Left lung (tissue), 10 donors: ENCODE data around the gene RNF144A. TPM values are rescaled to one million over a fixed set of nuclear protein-coding genes. Genes with fewer than 3 reads are reported as not detected.

Experiments
- ATAC-seq: fragments of 200-7000 bp; cut with Tn5 transposase; one replicate; pipeline ENCODE4 v1.9.1; 2020; ENCODE audit warnings: moderate library complexity
- DNase-seq, 4 donors: peaks; one replicate each; pipeline ENCODE4 v3.0.0-alpha.2; 2013 to 2020
- H3K27ac ChIP-seq, 2 donors: fragments of 200-600 bp; sonication (generic) in 1 of 2; one replicate each; pipeline versions ENCODE4 v1.5.0 to v1.8.0; 2020 to 2021
- H3K27me3 ChIP-seq, 2 donors: fragments of 200-600 bp; sonication (generic) in 1 of 2; one replicate each; pipeline versions ENCODE4 v1.5.0 to v1.8.0; 2020 to 2021
- H3K36me3 ChIP-seq, 2 donors: fragments of 200-600 bp; sonication (generic) in 1 of 2; one replicate each; pipeline versions ENCODE4 v1.5.0 to v1.8.0; 2020 to 2021
- H3K4me1 ChIP-seq, 2 donors: fragments of 200-600 bp; one replicate each; pipeline ENCODE4 v1.8.0; 2021
- H3K4me3 ChIP-seq, 2 donors: fragments of 200-600 bp; sonication (generic) in 1 of 2; one replicate each; pipeline versions ENCODE4 v1.5.0 to v1.8.0; 2020 to 2021; ENCODE audit warnings: mild to moderate bottlenecking in 1 of 2
- H3K9me3 ChIP-seq, 2 donors: fragments of 200-600 bp; sonication (generic) in 1 of 2; one replicate each; pipeline versions ENCODE4 v1.5.0 to v1.8.0; 2020 to 2021
- intact Hi-C, 2 donors: fragments of 100-400 bp; cut with DNase I; formaldehyde crosslinking; loops; one replicate each; pipeline versions ENCODE4 v1.11.2 to v1.14.2; 2022
- polyA plus RNA-seq, 6 donors: library from polyadenylated mRNA; unstranded; fragments of 120-200 nt; gene quantifications; one replicate each; pipeline ENCODE4 v1.2.1, GENCODE V29; 2013; ENCODE audit not compliant: insufficient read length in 6 of 6
- total RNA-seq, 2 donors: library from RNA; stranded (reverse); fragmentation: NEBNext Ultra II Directional; extraction: Animal tissue kit (Norgen Biotek cat#: 25700); gene quantifications; one replicate each; pipeline ENCODE4 v1.2.1, GENCODE V29; 2021
- TF ChIP-seq, protein P1 (sequence below), 2 donors: fragments of 200-600 bp; sonication (generic) in 1 of 2; IDR thresholded peaks; one replicate each; pipeline versions ENCODE4 v1.5.0 to v1.8.0; 2021; ENCODE audit warnings: antibody characterized with exemption in 2 of 2
- donor health status: DM: no; HTN: yes; CAD: no.
- donor health status: DM: no; HTN: no; CAD: no.

Gene RNF144A
- total and polyA plus RNA-seq, 8 donors = 9.9 to 36.5 (median 30.7) TPM

DNA sequence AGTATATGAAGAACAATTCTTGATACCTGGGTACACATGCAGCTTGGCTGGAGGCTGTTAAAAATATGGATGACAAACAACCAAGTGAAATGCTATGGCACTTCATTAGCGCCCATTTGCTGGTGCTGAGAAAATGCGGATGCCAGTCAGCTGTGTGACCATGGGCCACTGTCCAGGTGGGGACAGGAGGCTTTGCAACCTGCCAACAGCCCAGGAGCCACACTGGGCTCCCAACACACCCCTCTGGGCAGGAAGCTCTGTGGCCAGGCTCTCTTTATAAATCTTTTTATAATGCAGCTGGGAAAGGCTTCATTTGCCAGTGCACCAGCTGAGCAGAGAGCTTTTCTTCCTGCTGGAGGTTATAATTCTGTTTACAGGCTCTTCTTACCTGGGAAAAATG lies 19.9 kb downstream of the RNF144A start:
- DNase-seq = no peak
- no peaks in the 10 kb centered on the region for H3K36me3 ChIP-seq
- H3K9me3 ChIP-seq = no peaks in the 10 kb centered on the region
- intact Hi-C loops = no loop called here
- peaks cover 0 to 22% of the 10 kb centered on the region in 2 donors for H3K4me1 ChIP-seq
- TF ChIP-seq, protein P1, sequence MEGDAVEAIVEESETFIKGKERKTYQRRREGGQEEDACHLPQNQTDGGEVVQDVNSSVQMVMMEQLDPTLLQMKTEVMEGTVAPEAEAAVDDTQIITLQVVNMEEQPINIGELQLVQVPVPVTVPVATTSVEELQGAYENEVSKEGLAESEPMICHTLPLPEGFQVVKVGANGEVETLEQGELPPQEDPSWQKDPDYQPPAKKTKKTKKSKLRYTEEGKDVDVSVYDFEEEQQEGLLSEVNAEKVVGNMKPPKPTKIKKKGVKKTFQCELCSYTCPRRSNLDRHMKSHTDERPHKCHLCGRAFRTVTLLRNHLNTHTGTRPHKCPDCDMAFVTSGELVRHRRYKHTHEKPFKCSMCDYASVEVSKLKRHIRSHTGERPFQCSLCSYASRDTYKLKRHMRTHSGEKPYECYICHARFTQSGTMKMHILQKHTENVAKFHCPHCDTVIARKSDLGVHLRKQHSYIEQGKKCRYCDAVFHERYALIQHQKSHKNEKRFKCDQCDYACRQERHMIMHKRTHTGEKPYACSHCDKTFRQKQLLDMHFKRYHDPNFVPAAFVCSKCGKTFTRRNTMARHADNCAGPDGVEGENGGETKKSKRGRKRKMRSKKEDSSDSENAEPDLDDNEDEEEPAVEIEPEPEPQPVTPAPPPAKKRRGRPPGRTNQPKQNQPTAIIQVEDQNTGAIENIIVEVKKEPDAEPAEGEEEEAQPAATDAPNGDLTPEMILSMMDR (IDR thresholded peaks at IDR 0.05) = no peak
- no peaks in the 10 kb centered on the region for H3K27me3 ChIP-seq
- no peak for ATAC-seq
- H3K27ac ChIP-seq = no peak overlapping the region
- no peak overlapping the region for H3K4me3 ChIP-seq

DNA sequence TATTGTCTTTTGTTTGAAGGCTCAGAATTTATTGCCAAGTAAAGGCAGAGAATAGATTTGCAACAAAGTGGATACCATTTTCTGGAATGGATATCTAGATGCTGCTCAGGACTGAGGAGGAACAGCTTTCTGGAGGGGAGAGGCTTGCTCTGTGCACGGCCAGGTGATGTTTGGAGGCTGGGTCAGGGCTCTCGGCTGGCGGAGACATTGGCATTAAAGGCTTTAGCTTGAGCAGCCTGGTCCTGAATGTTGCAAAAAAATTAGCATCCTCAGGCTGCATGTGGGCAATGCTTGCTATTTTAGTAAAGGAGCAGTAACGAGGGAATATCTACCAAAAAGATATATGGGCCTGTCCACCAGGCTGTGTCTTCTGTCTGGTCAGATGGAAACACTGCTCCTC lies 20.4 kb downstream of the RNF144A start:
- TF ChIP-seq, protein P1 (IDR thresholded peaks at IDR 0.05) = no peak
- no peaks in the 10 kb centered on the region for H3K36me3 ChIP-seq
- no peak for ATAC-seq
- intact Hi-C loops = no loop called here
- DNase-seq = no peak
- no peak overlapping the region for H3K4me3 ChIP-seq
- H3K9me3 ChIP-seq = no peaks in the 10 kb centered on the region
- no peak overlapping the region for H3K27ac ChIP-seq
- H3K4me1 ChIP-seq = peaks cover 0 to 22% of the 10 kb centered on the region in 2 donors
- no peaks in the 10 kb centered on the region for H3K27me3 ChIP-seq

DNA sequence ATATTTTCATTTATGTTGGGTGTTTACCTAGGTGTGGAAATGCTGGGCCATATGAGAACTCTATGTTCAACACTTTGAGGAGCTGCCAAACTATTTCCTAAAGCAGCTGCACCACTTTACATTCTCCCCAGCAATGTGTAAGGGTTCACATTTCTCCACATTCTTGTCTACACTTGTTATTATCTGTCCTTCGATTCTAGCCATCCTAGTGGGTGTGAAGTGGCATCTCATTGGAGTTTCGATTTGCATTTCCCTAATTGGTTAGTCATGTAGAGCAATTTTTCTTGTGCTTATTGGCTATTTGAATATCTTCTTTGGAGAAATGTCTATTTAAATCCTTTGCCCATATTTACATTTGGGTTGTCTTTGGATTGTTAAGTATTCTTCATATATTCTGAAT lies 21.9 kb downstream of the RNF144A start:
- TF ChIP-seq, protein P1 (IDR thresholded peaks at IDR 0.05) = no peak
- DNase-seq (no peak), ATAC-seq (no peak)
- Histone ChIP-seq H3K27me3 (no peaks in the 10 kb centered on the region), H3K36me3 (no peaks in the 10 kb centered on the region), H3K4me1 (peaks cover 0 to 22% of the 10 kb centered on the region in 2 donors), H3K9me3 (no peaks in the 10 kb centered on the region), H3K4me3 (no peak overlapping the region), H3K27ac (no peak overlapping the region)
- intact Hi-C loops = no loop called here

DNA sequence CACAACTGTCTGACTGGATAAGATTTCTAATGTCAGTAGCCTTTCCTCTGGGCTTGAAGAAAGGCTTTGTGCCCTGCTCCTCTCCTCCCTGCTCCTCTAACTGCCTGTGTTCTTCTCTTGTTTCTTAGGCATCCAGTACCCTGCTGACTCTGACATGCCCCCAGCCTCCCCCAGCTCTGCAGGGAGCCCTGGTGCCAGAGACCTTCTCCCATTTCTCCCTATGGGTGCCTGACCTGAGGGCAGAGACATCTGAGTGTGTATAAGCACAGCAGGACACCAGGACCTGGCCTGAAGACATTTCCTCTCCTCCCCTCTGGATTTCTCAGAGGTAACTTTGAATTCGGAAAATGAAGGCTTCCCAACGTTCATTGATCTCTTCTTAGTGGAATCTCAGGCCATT lies 23.6 kb downstream of the RNF144A start:
- Histone ChIP-seq H3K4me1 (peaks cover 0 to 17% of the 10 kb centered on the region in 2 donors), H3K9me3 (no peaks in the 10 kb centered on the region), H3K27me3 (no peaks in the 10 kb centered on the region), H3K27ac (peak overlapping the region in 1 of 2 donors; percentile 33), H3K4me3 (no peak overlapping the region), H3K36me3 (no peaks in the 10 kb centered on the region)
- DNase-seq (no peak), ATAC-seq (no peak)
- TF ChIP-seq, protein P1 (IDR thresholded peaks at IDR 0.05) = no peak
- intact Hi-C loops = no loop called here

DNA sequence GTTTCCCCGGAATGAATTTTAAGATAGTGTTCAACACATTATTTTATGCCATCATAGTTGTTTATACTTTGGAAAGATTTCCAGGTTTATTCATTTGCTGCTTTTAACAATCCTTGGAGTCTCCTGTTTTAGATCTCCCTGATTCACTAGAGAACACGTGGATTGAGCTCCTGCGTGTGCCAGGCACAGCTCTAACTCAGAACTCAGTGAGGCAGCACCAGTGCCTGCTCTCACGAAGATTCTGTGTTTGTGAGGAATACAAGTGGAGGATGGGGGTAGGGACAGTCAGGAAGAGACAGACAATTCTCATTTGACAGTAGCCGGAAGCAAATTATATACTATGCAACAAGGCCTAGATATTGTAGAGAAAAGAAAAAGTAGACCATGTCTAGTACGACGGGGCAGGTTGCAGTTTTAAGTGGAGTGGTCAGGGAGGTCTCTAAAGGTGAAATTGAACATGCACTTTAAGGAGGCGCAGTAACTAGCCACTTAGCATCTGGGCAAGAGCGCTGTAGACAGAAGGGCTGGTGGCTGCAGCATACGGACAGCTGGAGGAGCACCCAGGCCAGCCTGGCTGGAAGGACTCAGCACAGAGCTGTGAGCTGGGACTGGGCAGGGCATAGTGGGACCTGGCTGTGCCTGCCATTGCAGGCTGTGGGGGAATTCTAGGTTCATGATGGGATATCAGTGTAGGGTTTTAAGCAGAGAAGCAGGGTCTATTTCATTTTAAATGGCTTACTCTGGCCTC lies 24.3 kb downstream of the RNF144A start:
- intact Hi-C loops = no loop called here
- Histone ChIP-seq H3K27ac (peak overlapping the region in 1 of 2 donors; percentile 33), H3K27me3 (no peaks in the 10 kb centered on the region), H3K36me3 (no peaks in the 10 kb centered on the region), H3K9me3 (no peaks in the 10 kb centered on the region), H3K4me1 (peaks cover 0 to 17% of the 10 kb centered on the region in 2 donors), H3K4me3 (no peak overlapping the region)
- TF ChIP-seq, protein P1 (IDR thresholded peaks at IDR 0.05) = no peak
- ATAC-seq (no peak), DNase-seq (no peak)
